CD8-positive, alpha-beta memory T cell (primary cell): Measurements from ENCODE around the gene GFOD1. TPM values are rescaled to one million over a fixed set of nuclear protein-coding genes. Genes with fewer than 3 reads are reported as not detected.

Experiments
- CTCF ChIA-PET: fragments of 350-600 bp; sonication (Branson Sonifier 250); formaldehyde crosslinking; loops from one replicate; lab custom pipeline; 2021; ENCODE audit warnings: antibody characterized with exemption; lab: Charles Lee
- POLR2A ChIA-PET: fragments of 350-600 bp; sonication (Branson Sonifier 250); formaldehyde crosslinking; loops from one replicate; lab custom pipeline; 2021; ENCODE audit warnings: antibody characterized with exemption; lab: Charles Lee
- DNase-seq, 5 donors: peaks; one replicate each; pipeline versions ENCODE4 v3.0.0 to v3.0.0-alpha.2; 2020 to 2022; ENCODE audit warnings: mixed read lengths in 1 of 5
- H3K27ac ChIP-seq: one replicate; pipeline ENCODE4 v1.7.0; 2013; ENCODE audit warnings: low read depth, mild to moderate bottlenecking, low read length, moderate library complexity
- H3K27me3 ChIP-seq: 2 replicates; pipeline ENCODE4 v1.7.0; 2013; ENCODE audit warnings: low read length, mild to moderate bottlenecking; ENCODE audit not compliant: insufficient read depth, poor library complexity, severe bottlenecking
- H3K36me3 ChIP-seq: 2 replicates; pipeline ENCODE4 v1.7.0; 2013; ENCODE audit warnings: mild to moderate bottlenecking, low read length, moderate library complexity; ENCODE audit not compliant: insufficient read depth
- H3K4me1 ChIP-seq: 2 replicates; pipeline ENCODE4 v1.7.0; 2013; ENCODE audit warnings: mild to moderate bottlenecking, low read length, moderate library complexity; ENCODE audit not compliant: insufficient read depth
- H3K4me3 ChIP-seq: 2 replicates; pipeline ENCODE4 v1.7.0; 2013; ENCODE audit warnings: mild to moderate bottlenecking, low read length
- H3K9me3 ChIP-seq: 2 replicates; pipeline ENCODE4 v1.7.0; 2013; ENCODE audit warnings: mild to moderate bottlenecking, low read length
- H3K27ac Mint-ChIP-seq, 8 donors: one replicate each; pipeline ENCODE4 v1.8.0; 2020 to 2021; ENCODE audit warnings: mixed read lengths in 8 of 8, mild to moderate bottlenecking in 6 of 8, inconsistent platforms in 3 of 8, moderate library complexity in 3 of 8
- H3K27me3 Mint-ChIP-seq, 2 donors: one replicate each; pipeline ENCODE4 v1.8.0; 2020 to 2021; ENCODE audit warnings: mixed read lengths in 2 of 2, mild to moderate bottlenecking in 1 of 2, moderate library complexity in 1 of 2
- H3K36me3 Mint-ChIP-seq, 3 donors: one replicate each; pipeline ENCODE4 v1.8.0; 2020 to 2021; ENCODE audit warnings: mixed read lengths in 3 of 3, inconsistent platforms in 1 of 3, mild to moderate bottlenecking in 1 of 3
- H3K4me1 Mint-ChIP-seq, 3 donors: one replicate each; pipeline ENCODE4 v1.8.0; 2020 to 2021; ENCODE audit warnings: mixed read lengths in 3 of 3, inconsistent platforms in 1 of 3, mild to moderate bottlenecking in 1 of 3
- H3K4me3 Mint-ChIP-seq, 7 donors: one replicate each; pipeline ENCODE4 v1.8.0; 2020 to 2021; ENCODE audit warnings: mixed read lengths in 7 of 7, mild to moderate bottlenecking in 6 of 7, moderate library complexity in 4 of 7, inconsistent platforms in 2 of 7
- H3K9me3 Mint-ChIP-seq, 5 donors: one replicate each; pipeline ENCODE4 v1.8.0; 2020 to 2022; ENCODE audit warnings: mixed read lengths in 5 of 5, mild to moderate bottlenecking in 3 of 5, moderate library complexity in 2 of 5, inconsistent platforms in 1 of 5
- polyA plus RNA-seq: library from polyadenylated mRNA; unstranded; fragments of 300-500 nt; fragmentation: Illumina TruSeq; gene quantifications from one replicate; pipeline ENCODE4 v1.2.3, GENCODE V29; 2021
- total RNA-seq, 2 experiments: library from RNA; stranded (reverse); gene quantifications; one replicate each; pipeline ENCODE4 v1.2.3, GENCODE V29; 2021

Gene GFOD1
- total and polyA plus RNA-seq, 3 experiments from 2014 or later: 3.6 to 8.7 (median 8.2) TPM

- no peaks in the 10 kb centered on the region for H3K9me3 ChIP-seq
Measured at GRCh38 chr6:13466304-13467215, 20.8 kb downstream of the GFOD1 start.

GRCh38 chr6:13465734-13466133, 21.7 kb downstream of the GFOD1 start:
- H3K9me3 Mint-ChIP-seq: no peaks in the 10 kb centered on the region
- no peaks in the 10 kb centered on the region for H3K9me3 ChIP-seq
- ChIA-PET CTCF (no interaction called here), POLR2A (interaction anchor here (0.6 kb wide), 1 partner anchor 91 kb away, joined by 4 read pairs; no protein-coding TSS in a partner anchor)
- H3K27ac ChIP-seq: no peak overlapping the region
- H3K4me3 ChIP-seq: no peak overlapping the region
- H3K27me3 Mint-ChIP-seq: no peaks in the 10 kb centered on the region
- peaks cover 27 to 44% (median 35%) of the 10 kb centered on the region in 3 donors for H3K4me1 Mint-ChIP-seq
- no peaks in the 10 kb centered on the region for H3K27me3 ChIP-seq
- no peak for DNase-seq
- H3K4me3 Mint-ChIP-seq: peak overlapping the region in 1 of 7 donors; percentile 38
- H3K36me3 Mint-ChIP-seq: peaks cover 3 to 12% (median 4%) of the 10 kb centered on the region in 3 donors
- H3K4me1 ChIP-seq: peaks cover 20% of the 10 kb centered on the region
- H3K27ac Mint-ChIP-seq: peak overlapping the region in 4 of 8 donors; percentile 25 to 78 (median 33)
- no peaks in the 10 kb centered on the region for H3K36me3 ChIP-seq

More at GRCh38 chr6:13466304-13467215, 20.8 kb downstream of the GFOD1 start:
- no peaks in the 10 kb centered on the region for H3K27me3 Mint-ChIP-seq
- POLR2A ChIA-PET: interaction anchor here (0.6 to 1.1 kb wide), 2 partner anchors 18 to 92 kb away, joined by 3 to 4 read pairs; no protein-coding TSS in a partner anchor
- no peak overlapping the region for H3K4me3 Mint-ChIP-seq
- H3K27ac Mint-ChIP-seq: peak overlapping the region in 5 of 8 donors; percentile 14 to 80 (median 39)
- no peaks in the 10 kb centered on the region for H3K27me3 ChIP-seq
- peaks cover 3 to 12% (median 4%) of the 10 kb centered on the region in 3 donors for H3K36me3 Mint-ChIP-seq
- H3K4me1 Mint-ChIP-seq: peaks cover 25 to 36% (median 31%) of the 10 kb centered on the region in 3 donors
- no peak for DNase-seq
- H3K36me3 ChIP-seq: no peaks in the 10 kb centered on the region
- no peak overlapping the region for H3K27ac ChIP-seq
- no peaks in the 10 kb centered on the region for H3K9me3 Mint-ChIP-seq
- peaks cover 15% of the 10 kb centered on the region for H3K4me1 ChIP-seq
- no peak overlapping the region for H3K4me3 ChIP-seq
- CTCF ChIA-PET: interaction anchor here (1.4 kb wide), 1 partner anchor 30 kb away, joined by 3 read pairs; no protein-coding TSS in a partner anchor

DNA sequence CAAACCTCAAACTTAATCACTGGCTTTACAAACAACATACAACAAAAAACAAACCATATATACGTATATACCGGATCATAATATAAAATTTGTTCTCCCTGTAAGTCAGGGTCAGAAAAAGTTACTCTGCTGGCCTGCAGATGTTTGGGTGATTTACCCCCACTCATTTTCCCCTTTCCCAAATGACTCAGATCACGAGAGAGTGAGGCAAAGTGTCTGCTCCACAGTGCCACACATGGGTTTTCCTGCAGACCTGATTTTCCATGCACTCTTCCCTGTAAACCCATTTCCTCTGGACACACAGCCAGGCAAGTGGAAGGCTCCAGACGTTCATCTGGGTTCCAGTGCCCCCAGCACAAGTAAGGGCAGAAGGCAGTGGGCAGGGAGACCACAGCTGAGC, 23.5 kb downstream of the GFOD1 start:
- H3K4me3 Mint-ChIP-seq: no peak overlapping the region
- H3K9me3 Mint-ChIP-seq: no peaks in the 10 kb centered on the region
- peaks cover 20% of the 10 kb centered on the region for H3K4me1 ChIP-seq
- H3K4me3 ChIP-seq: no peak overlapping the region
- no peaks in the 10 kb centered on the region for H3K27me3 ChIP-seq
- H3K4me1 Mint-ChIP-seq: peaks cover 35 to 58% (median 44%) of the 10 kb centered on the region in 3 donors
- no peak overlapping the region for H3K27ac ChIP-seq
- peak overlapping the region in 1 of 8 donors; percentile 17 for H3K27ac Mint-ChIP-seq
- peaks cover 0 to 6% (median 1%) of the 10 kb centered on the region in 3 donors for H3K36me3 Mint-ChIP-seq
- ChIA-PET CTCF (interaction anchor here (0.8 kb wide), 1 partner anchor 111 kb away, joined by 3 read pairs; no protein-coding TSS in a partner anchor), POLR2A (interaction anchor here (0.6 kb wide), 1 partner anchor 279 kb away, joined by 5 read pairs; no protein-coding TSS in a partner anchor)
- H3K9me3 ChIP-seq: no peaks in the 10 kb centered on the region
- H3K27me3 Mint-ChIP-seq: no peaks in the 10 kb centered on the region
- no peaks in the 10 kb centered on the region for H3K36me3 ChIP-seq
- no peak for DNase-seq

DNA sequence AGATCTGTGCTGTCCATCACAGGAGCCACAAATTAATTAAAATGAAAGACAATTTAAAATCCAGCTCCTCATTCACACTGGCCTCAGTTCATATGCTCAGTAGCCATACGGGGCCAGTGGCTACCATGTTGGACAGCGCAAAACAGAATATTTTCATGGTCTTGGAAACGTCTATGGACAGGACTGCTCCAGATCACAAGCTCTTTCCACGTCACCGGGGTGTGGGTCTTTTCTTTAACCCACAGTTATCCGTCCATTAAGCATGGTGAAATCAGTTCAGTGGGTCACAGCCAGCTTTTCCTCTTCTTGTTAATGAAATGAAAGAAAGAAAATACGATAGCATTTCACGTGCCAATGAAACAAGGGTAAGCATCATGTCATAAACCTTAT, 24.1 kb downstream of the GFOD1 start:
- peaks cover 20% of the 10 kb centered on the region for H3K4me1 ChIP-seq
- no peaks in the 10 kb centered on the region for H3K27me3 ChIP-seq
- Mint-ChIP-seq H3K4me3 (no peak overlapping the region), H3K9me3 (no peaks in the 10 kb centered on the region), H3K36me3 (no peaks in the 10 kb centered on the region), H3K27me3 (no peaks in the 10 kb centered on the region), H3K27ac (no peak overlapping the region), H3K4me1 (peaks cover 42 to 64% (median 47%) of the 10 kb centered on the region in 3 donors)
- no peak overlapping the region for H3K27ac ChIP-seq
- H3K4me3 ChIP-seq: no peak overlapping the region
- no peak for DNase-seq
- H3K9me3 ChIP-seq: no peaks in the 10 kb centered on the region
- ChIA-PET POLR2A (interaction anchor here (0.6 kb wide), 1 partner anchor 280 kb away, joined by 5 read pairs; no protein-coding TSS in a partner anchor), CTCF (interaction anchor here (0.8 to 1.2 kb wide), 2 partner anchors 9 to 111 kb away, joined by 3 read pairs; no protein-coding TSS in a partner anchor)
- no peaks in the 10 kb centered on the region for H3K36me3 ChIP-seq

DNA sequence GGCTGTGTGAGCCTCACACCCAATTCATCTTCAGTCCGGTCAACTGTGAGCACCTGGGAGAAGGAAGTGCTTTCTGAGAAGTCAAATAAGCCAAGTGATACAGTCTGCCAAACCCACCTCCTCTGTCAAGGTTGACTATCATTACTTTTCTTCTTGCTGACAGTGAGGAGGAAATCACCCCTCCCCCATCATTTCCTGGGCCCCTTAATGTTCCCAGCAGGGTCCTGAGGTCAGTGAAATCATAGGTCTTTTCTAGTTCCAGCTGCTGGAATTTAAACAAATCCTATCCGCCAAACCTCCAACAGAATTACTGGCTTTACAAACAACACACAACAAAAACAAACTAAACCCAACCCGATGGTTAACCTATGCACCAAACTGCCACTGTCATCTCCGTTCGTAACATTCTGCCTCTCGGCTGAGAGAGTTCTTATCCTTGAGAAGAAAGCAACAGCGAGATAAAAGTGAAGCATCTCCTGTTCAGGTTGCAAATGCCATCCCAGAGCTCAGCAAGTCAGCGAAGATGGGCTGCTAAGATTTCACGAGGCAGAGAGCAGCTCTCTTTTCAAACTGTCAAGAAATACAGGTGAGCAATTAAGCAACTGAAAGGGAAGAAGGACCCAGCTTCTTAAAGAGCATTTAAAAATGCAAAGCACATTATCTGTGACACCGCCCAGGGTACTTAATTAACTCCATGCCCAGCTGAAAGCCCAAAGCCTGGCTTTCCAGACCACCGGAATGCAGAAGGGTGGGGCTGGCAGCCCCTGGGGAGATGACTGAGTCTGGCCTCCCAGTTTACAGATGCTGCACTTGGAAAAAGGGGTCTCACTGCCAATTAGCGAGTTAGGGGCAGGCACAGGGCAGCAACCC, 24.7 kb downstream of the GFOD1 start:
- no peaks in the 10 kb centered on the region for H3K9me3 ChIP-seq
- DNase-seq: no peak
- no peaks in the 10 kb centered on the region for H3K27me3 Mint-ChIP-seq
- H3K36me3 ChIP-seq: no peaks in the 10 kb centered on the region
- peaks cover 20% of the 10 kb centered on the region for H3K4me1 ChIP-seq
- H3K36me3 Mint-ChIP-seq: no peaks in the 10 kb centered on the region
- H3K4me3 Mint-ChIP-seq: peak overlapping the region in 6 of 7 donors; percentile 1 to 57 (median 54)
- POLR2A ChIA-PET: no interaction called here
- CTCF ChIA-PET: interaction anchor here (1.2 kb wide), 1 partner anchor 9 kb away, joined by 3 read pairs; no protein-coding TSS in a partner anchor
- no peak overlapping the region for H3K4me3 ChIP-seq
- H3K4me1 Mint-ChIP-seq: peaks cover 42 to 68% (median 48%) of the 10 kb centered on the region in 3 donors
- H3K27ac Mint-ChIP-seq: peak overlapping the region in 5 of 8 donors; percentile 9 to 88 (median 66)
- no peaks in the 10 kb centered on the region for H3K9me3 Mint-ChIP-seq
- H3K27me3 ChIP-seq: no peaks in the 10 kb centered on the region
- H3K27ac ChIP-seq: no peak overlapping the region

- CTCF ChIA-PET: no interaction called here
- no peak overlapping the region for H3K4me3 ChIP-seq
- no peak overlapping the region for H3K4me3 Mint-ChIP-seq
- no peak for DNase-seq
- POLR2A ChIA-PET: no interaction called here
- H3K4me1 Mint-ChIP-seq: peaks cover 42 to 66% (median 51%) of the 10 kb centered on the region in 3 donors
- no peaks in the 10 kb centered on the region for H3K36me3 ChIP-seq
- H3K27me3 Mint-ChIP-seq: no peaks in the 10 kb centered on the region
- H3K27ac Mint-ChIP-seq: peak overlapping the region in 3 of 8 donors; percentile 54 to 92 (median 88)
- no peaks in the 10 kb centered on the region for H3K27me3 ChIP-seq
- no peaks in the 10 kb centered on the region for H3K9me3 ChIP-seq
- no peak overlapping the region for H3K27ac ChIP-seq
- no peaks in the 10 kb centered on the region for H3K36me3 Mint-ChIP-seq
- H3K9me3 Mint-ChIP-seq: no peaks in the 10 kb centered on the region
- peaks cover 20% of the 10 kb centered on the region for H3K4me1 ChIP-seq
Measured at GRCh38 chr6:13461805-13462204, 25.6 kb downstream of the GFOD1 start.

GRCh38 chr6:13461307-13461706, 26.1 kb downstream of the GFOD1 start:
- ChIA-PET CTCF (no interaction called here), POLR2A (no interaction called here)
- Histone ChIP-seq H3K27ac (no peak overlapping the region), H3K4me1 (peaks cover 20% of the 10 kb centered on the region), H3K36me3 (no peaks in the 10 kb centered on the region), H3K27me3 (no peaks in the 10 kb centered on the region), H3K9me3 (no peaks in the 10 kb centered on the region), H3K4me3 (no peak overlapping the region)
- Mint-ChIP-seq H3K27ac (peak overlapping the region in 3 of 8 donors; percentile 9 to 92 (median 64)), H3K4me3 (no peak overlapping the region), H3K27me3 (no peaks in the 10 kb centered on the region), H3K4me1 (peaks cover 42 to 66% (median 52%) of the 10 kb centered on the region in 3 donors), H3K36me3 (no peaks in the 10 kb centered on the region), H3K9me3 (no peaks in the 10 kb centered on the region)
- no peak for DNase-seq
